ENCODE data around the gene PPFIA2. TPM values are rescaled to one million over a fixed set of nuclear protein-coding genes. Genes with fewer than 3 reads are reported as not detected.
A peak's percentile ranks its signal among the peaks of the same experiment; 100 is the strongest.

PPFIA2 gene
- total RNA-seq, 1 experiment from 2014 or later, result 1.1 TPM

DNA sequence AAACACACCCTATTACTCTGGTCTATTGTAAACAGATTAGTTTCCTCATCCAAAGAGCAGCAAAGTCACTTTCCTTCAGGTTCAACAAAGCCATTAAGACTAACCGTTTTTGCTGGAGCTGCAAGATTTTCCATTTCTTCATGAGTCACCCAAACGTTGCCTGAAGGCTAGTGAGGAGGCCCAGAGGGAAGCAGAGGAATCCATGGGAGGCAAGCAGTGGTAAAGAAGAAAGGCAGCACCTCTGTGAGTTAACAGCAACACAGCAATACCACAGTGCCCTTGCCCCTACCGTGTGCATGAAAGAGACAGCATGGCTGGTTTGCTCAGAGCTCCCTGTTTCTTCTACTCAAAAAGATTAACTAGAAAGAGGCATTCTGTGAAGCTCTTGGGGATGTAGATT, 475.0 kb downstream of the PPFIA2 start:
- Mint-ChIP-seq H3K4me3 (no peak overlapping the region), H3K4me1 (no peaks in the 10 kb centered on the region), H3K27me3 (ENCODE audit: low read depth) (no peaks in the 10 kb centered on the region), H3K36me3 (no peaks in the 10 kb centered on the region), H3K27ac (no peak overlapping the region), H3K9me3 (no peaks in the 10 kb centered on the region)
- ATAC-seq (peak; percentile 71), DNase-seq (ENCODE audit: low spot score) (no peak)
- peak; percentile 76; the same call in 1 of the 2 replicates for TF ChIP-seq GTF2I (CRISPR knock-in tag; conservative IDR thresholded peaks at IDR 0.05)
- no peak for TF ChIP-seq ZNF423 (CRISPR knock-in tag; IDR thresholded peaks at IDR 0.05)
- CTCF ChIA-PET, result no interaction called here
- POLR2A ChIA-PET, result no interaction called here

- no peaks in the 10 kb centered on the region for H3K27me3 Mint-ChIP-seq (ENCODE audit: low read depth)
- no peak overlapping the region for H3K4me3 Mint-ChIP-seq
- TF ChIP-seq, protein P1, sequence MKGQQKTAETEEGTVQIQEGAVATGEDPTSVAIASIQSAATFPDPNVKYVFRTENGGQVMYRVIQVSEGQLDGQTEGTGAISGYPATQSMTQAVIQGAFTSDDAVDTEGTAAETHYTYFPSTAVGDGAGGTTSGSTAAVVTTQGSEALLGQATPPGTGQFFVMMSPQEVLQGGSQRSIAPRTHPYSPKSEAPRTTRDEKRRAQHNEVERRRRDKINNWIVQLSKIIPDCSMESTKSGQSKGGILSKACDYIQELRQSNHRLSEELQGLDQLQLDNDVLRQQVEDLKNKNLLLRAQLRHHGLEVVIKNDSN (CRISPR knock-in tag; IDR thresholded peaks at IDR 0.05), result no peak
- TF ChIP-seq CREB1 (CRISPR knock-in tag; IDR thresholded peaks at IDR 0.05), result no peak
- TF ChIP-seq PRRX2 (CRISPR knock-in tag; IDR thresholded peaks at IDR 0.05), result no peak
- TF ChIP-seq RORB (CRISPR knock-in tag; IDR thresholded peaks at IDR 0.05), result no peak
- TF ChIP-seq ZNF423 (CRISPR knock-in tag; IDR thresholded peaks at IDR 0.05), result no peak
- no peak for TF ChIP-seq ZMAT4 (CRISPR knock-in tag; IDR thresholded peaks at IDR 0.05)
- TF ChIP-seq FOXK1 (CRISPR knock-in tag; IDR thresholded peaks at IDR 0.05), result no peak
- no peak for TF ChIP-seq TEAD4 (CRISPR knock-in tag; IDR thresholded peaks at IDR 0.05)
- no peak for TF ChIP-seq HMGXB4 (CRISPR knock-in tag; IDR thresholded peaks at IDR 0.05)
- no peak for TF ChIP-seq JUN (CRISPR knock-in tag; IDR thresholded peaks at IDR 0.05)
- no peak for TF ChIP-seq ARID4B (CRISPR knock-in tag; IDR thresholded peaks at IDR 0.05; ENCODE audit: borderline replicate concordance)
- TF ChIP-seq CTCF (IDR thresholded peaks at IDR 0.05), result no peak
- TF ChIP-seq ERG (CRISPR knock-in tag; IDR thresholded peaks at IDR 0.05), result no peak
- H3K4me1 Mint-ChIP-seq, result no peaks in the 10 kb centered on the region
- H3K9me3 Mint-ChIP-seq, result no peaks in the 10 kb centered on the region
- no peak overlapping the region for H3K27ac Mint-ChIP-seq
- CTCF ChIA-PET, result no interaction called here
- no peak for ATAC-seq
- no peak for DNase-seq (ENCODE audit: low spot score)
- POLR2A ChIA-PET, result no interaction called here
- H3K36me3 Mint-ChIP-seq, result no peaks in the 10 kb centered on the region
Observed at GRCh38 chr12:81274637-81275529, 484.3 kb downstream of the PPFIA2 start.

All from WTC11 (cell line).